Measurements from ENCODE around the gene MICU2. TPM values are rescaled to one million over a fixed set of nuclear protein-coding genes. Genes with fewer than 3 reads are reported as not detected.

MICU2 gene
- total RNA-seq, 4 donors from 2014 or later, result 83.3 to 130 (median 97.0) TPM

DNA sequence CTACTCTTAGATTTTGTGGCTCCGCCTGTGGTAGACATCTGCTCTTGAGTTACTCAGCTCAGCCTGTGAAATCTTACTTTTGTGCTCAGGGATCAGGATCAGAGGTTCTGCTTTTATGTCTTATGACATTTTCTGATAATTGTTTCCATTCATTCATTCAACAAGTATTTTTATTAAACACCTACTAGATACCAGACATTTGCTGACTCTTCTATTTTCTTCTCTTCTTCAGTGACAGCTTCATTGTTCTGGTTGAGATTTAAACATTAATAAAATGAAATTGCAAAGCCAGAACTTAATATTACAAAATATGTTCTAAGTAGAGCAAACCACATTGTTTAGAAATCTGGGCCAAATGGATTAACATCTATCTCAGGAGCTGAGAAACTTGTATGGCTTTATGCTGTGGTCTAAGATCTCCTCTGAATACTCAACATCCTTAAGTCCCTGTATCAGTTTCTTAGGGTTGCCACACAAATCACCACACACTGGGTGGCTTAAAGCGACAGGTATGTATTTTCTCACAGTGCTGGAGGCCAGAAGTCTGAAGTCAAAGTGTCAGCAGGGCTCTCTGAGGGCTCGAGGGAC, 15.8 kb upstream of the MICU2 start:
- 80% methylated on average over 3 of the region's 3 CpGs for WGBS

DNA sequence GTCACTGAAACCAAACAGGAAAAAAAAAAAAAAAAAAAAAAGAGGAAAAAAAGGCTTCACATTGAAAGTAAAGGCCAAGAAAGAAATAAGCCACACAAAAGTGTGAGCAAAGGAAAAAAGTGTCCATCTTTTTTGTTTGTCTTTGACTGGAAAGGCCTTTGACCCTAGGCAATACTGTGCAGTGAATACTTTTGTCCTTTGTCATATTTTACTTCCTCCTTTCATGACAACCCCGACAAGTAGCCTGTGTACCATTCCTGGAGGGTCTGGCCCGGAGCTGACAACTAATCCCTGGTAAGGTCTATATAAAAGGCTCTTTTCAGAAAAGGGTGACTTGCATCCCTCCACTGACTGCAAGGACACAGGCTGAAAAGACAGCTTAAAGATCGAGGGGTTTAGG, 12.9 kb upstream of the MICU2 start:
- H3K36me3 ChIP-seq, result no peaks in the 10 kb centered on the region
- no peak for DNase-seq (ENCODE audit: low spot score in 2 of 2)
- H3K4me1 ChIP-seq, result no peaks in the 10 kb centered on the region
- WGBS, result 55% methylated on average over 3 of the region's 3 CpGs
- peaks cover 10% of the 10 kb centered on the region for H3K27me3 ChIP-seq
- H3K9me3 ChIP-seq, result no peaks in the 10 kb centered on the region
- no peak overlapping the region for H3K4me3 ChIP-seq
- no peak for TF ChIP-seq EP300 (IDR thresholded peaks at IDR 0.05)
- TF ChIP-seq POLR2AphosphoS5 (IDR thresholded peaks at IDR 0.05), result no peak
- TF ChIP-seq POLR2A (IDR thresholded peaks at IDR 0.05), result no peak
- TF ChIP-seq, protein P1, sequence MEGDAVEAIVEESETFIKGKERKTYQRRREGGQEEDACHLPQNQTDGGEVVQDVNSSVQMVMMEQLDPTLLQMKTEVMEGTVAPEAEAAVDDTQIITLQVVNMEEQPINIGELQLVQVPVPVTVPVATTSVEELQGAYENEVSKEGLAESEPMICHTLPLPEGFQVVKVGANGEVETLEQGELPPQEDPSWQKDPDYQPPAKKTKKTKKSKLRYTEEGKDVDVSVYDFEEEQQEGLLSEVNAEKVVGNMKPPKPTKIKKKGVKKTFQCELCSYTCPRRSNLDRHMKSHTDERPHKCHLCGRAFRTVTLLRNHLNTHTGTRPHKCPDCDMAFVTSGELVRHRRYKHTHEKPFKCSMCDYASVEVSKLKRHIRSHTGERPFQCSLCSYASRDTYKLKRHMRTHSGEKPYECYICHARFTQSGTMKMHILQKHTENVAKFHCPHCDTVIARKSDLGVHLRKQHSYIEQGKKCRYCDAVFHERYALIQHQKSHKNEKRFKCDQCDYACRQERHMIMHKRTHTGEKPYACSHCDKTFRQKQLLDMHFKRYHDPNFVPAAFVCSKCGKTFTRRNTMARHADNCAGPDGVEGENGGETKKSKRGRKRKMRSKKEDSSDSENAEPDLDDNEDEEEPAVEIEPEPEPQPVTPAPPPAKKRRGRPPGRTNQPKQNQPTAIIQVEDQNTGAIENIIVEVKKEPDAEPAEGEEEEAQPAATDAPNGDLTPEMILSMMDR (IDR thresholded peaks at IDR 0.05), result no peak
- no peak overlapping the region for H3K27ac ChIP-seq

More for the DNA sequence above, 15.8 kb upstream of the MICU2 start:
- no peaks in the 10 kb centered on the region for H3K9me3 ChIP-seq
- H3K27me3 ChIP-seq, result peaks cover 10% of the 10 kb centered on the region
- TF ChIP-seq POLR2AphosphoS5 (IDR thresholded peaks at IDR 0.05) (no peak), EP300 (IDR thresholded peaks at IDR 0.05) (no peak), POLR2A (IDR thresholded peaks at IDR 0.05) (no peak)
- TF ChIP-seq, protein P1 (IDR thresholded peaks at IDR 0.05), result no peak
- H3K4me1 ChIP-seq, result no peaks in the 10 kb centered on the region
- no peaks in the 10 kb centered on the region for H3K36me3 ChIP-seq
- DNase-seq (ENCODE audit: low spot score in 2 of 2), result no peak
- H3K27ac ChIP-seq, result no peak overlapping the region
- H3K4me3 ChIP-seq, result no peak overlapping the region

DNA sequence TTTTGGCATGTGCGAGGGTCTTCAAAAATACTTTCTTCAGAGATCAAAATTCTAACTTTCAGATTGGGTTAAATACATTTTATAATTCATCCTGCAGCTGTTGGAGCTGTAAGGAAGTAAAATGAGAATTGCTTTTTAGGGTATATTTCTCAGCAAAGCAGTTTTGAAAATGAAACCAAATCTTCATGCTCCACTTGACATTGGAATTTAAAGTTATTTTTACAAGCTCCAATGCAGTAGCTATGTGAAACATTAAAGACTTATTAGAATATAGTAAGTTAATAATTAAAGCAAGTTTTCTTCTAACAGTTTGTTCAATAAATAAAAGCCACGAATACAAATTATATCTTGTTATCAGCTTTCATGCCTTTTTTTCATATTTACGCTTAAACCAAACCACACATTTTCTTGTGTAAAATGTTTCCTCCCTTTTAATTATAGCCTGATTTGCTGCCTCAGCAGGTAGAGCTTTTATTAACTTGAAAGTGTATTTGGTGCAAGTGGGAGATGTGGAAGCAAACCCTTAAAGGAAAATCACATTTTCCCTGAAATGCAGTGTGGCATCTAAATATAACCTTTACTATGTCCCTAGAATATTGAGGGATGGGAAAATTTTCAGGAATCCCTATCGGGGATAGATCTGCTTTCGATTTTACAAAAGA, 12.4 kb upstream of the MICU2 start:
- Histone ChIP-seq H3K4me1 (no peaks in the 10 kb centered on the region), H3K4me3 (no peak overlapping the region), H3K27me3 (peaks cover 10% of the 10 kb centered on the region), H3K36me3 (no peaks in the 10 kb centered on the region), H3K9me3 (no peaks in the 10 kb centered on the region), H3K27ac (no peak overlapping the region)
- TF ChIP-seq, protein P1 (IDR thresholded peaks at IDR 0.05), result no peak
- no peak for TF ChIP-seq POLR2AphosphoS5 (IDR thresholded peaks at IDR 0.05)
- no peak for TF ChIP-seq POLR2A (IDR thresholded peaks at IDR 0.05)
- no peak for TF ChIP-seq EP300 (IDR thresholded peaks at IDR 0.05)
- DNase-seq (ENCODE audit: low spot score in 2 of 2), result no peak
- WGBS, result 83% methylated on average over 5 of the region's 5 CpGs

DNA sequence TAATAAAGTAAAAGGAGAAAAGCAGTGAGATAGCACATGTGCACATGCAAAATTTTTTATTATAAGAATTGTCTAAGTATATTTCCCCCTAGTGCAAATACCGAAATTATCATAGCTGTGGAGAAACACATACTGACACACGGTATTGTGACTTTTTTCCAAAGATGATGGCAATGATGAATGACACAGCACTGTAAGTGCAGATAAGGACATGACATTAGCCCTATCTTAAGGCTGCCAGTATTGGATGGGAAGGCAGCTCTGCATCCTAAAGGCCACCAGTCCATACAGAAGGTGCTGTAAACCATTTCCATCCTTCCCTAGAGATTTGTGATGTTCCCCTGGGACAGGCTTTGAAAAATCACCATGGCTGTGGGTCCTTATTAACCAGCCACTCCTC, 11.5 kb upstream of the MICU2 start:
- 72% methylated on average over 2 of the region's 2 CpGs for WGBS
- no peak overlapping the region for H3K27ac ChIP-seq
- peaks cover 10% of the 10 kb centered on the region for H3K27me3 ChIP-seq
- no peak overlapping the region for H3K4me3 ChIP-seq
- H3K36me3 ChIP-seq, result no peaks in the 10 kb centered on the region
- H3K9me3 ChIP-seq, result no peaks in the 10 kb centered on the region
- TF ChIP-seq EP300 (IDR thresholded peaks at IDR 0.05) (no peak), POLR2AphosphoS5 (IDR thresholded peaks at IDR 0.05) (no peak), POLR2A (IDR thresholded peaks at IDR 0.05) (no peak)
- H3K4me1 ChIP-seq, result no peaks in the 10 kb centered on the region
- DNase-seq (ENCODE audit: low spot score in 2 of 2), result no peak

DNA sequence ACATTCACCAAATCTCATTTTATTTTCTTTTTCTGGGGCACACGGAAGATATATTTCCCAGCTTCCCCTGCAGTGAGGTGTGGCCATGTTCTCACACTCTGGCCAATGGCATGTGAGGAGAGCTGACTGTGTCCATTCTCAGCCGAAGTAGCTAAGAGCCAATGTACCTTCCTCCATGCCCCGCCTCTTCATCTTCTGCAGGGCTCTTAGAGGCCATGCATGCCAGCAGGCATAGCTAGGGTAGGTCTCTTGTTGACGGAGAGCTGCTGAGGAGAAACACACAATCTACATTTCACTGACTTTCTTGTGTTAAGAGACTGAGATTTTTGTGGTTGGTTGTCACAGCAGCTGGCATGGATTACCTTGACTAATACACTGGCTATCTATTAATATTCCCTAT, 9.8 kb upstream of the MICU2 start:
- 93% methylated on average over 4 of the region's 4 CpGs for WGBS
- Histone ChIP-seq H3K36me3 (no peaks in the 10 kb centered on the region), H3K9me3 (no peaks in the 10 kb centered on the region), H3K27ac (no peak overlapping the region), H3K27me3 (peaks cover 7% of the 10 kb centered on the region), H3K4me1 (no peaks in the 10 kb centered on the region), H3K4me3 (no peak overlapping the region)
- TF ChIP-seq POLR2A (IDR thresholded peaks at IDR 0.05) (no peak), EP300 (IDR thresholded peaks at IDR 0.05) (no peak), POLR2AphosphoS5 (IDR thresholded peaks at IDR 0.05) (no peak)
- TF ChIP-seq, protein P1 (IDR thresholded peaks at IDR 0.05), result no peak
- DNase-seq (ENCODE audit: low spot score in 2 of 2), result no peak

Data from suprapubic skin (tissue), 4 donors.